Measurements from ENCODE around the gene MVB12B. TPM values are rescaled to one million over a fixed set of nuclear protein-coding genes. Genes with fewer than 3 reads are reported as not detected.

Gene MVB12B
- total RNA-seq, 4 donors from 2014 or later = 10.2 to 25.7 (median 14.0) TPM

- TF ChIP-seq POLR2A (IDR thresholded peaks at IDR 0.05) (no peak), CTCF (IDR thresholded peaks at IDR 0.05) (no peak), POLR2AphosphoS5 (IDR thresholded peaks at IDR 0.05) (no peak)
- no peaks in the 10 kb centered on the region for H3K27me3 ChIP-seq
- H3K9me3 ChIP-seq = peaks cover 9% of the 10 kb centered on the region
- no peak overlapping the region for H3K4me3 ChIP-seq
- DNase-seq (ENCODE audit: low spot score in 2 of 2) = no peak
- H3K36me3 ChIP-seq = no peaks in the 10 kb centered on the region
- WGBS = 97% methylated on average over 1 of the region's 1 CpG
- H3K4me1 ChIP-seq = no peaks in the 10 kb centered on the region
- H3K27ac ChIP-seq = no peak overlapping the region
Measured at GRCh38 chr9:126360073-126360472, 33.4 kb downstream of the MVB12B start.

DNA sequence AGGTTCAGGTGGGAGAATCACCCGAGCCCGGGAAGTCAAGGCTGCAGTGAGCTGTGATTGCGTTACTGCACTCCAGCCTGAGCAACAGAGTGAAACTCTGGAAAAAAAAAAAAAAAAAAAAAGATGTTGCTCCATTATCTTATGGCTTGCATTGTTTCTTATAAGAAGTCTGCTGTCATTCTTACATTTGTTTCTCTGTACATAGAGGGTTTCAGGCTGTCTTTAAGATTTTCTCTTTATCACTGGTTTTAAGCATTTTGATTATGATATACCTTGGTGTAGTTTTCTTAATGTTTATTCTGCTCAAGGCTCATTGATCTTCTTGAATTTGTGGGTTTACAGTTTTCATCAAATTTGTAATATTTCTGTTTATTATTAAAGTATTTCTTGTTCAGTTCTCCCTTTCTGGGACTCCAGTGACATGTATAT, 35.2 kb downstream of the MVB12B start:
- TF ChIP-seq CTCF (IDR thresholded peaks at IDR 0.05) (no peak), POLR2A (IDR thresholded peaks at IDR 0.05) (no peak), EP300 (IDR thresholded peaks at IDR 0.05) (no peak), POLR2AphosphoS5 (IDR thresholded peaks at IDR 0.05) (no peak)
- H3K27me3 ChIP-seq = no peaks in the 10 kb centered on the region
- H3K27ac ChIP-seq = no peak overlapping the region
- no peak for DNase-seq (ENCODE audit: low spot score in 2 of 2)
- H3K36me3 ChIP-seq = no peaks in the 10 kb centered on the region
- WGBS = 98% methylated on average over 3 of the region's 3 CpGs
- no peak overlapping the region for H3K4me3 ChIP-seq
- H3K9me3 ChIP-seq = peaks cover 9% of the 10 kb centered on the region
- peaks cover 4% of the 10 kb centered on the region for H3K4me1 ChIP-seq

DNA sequence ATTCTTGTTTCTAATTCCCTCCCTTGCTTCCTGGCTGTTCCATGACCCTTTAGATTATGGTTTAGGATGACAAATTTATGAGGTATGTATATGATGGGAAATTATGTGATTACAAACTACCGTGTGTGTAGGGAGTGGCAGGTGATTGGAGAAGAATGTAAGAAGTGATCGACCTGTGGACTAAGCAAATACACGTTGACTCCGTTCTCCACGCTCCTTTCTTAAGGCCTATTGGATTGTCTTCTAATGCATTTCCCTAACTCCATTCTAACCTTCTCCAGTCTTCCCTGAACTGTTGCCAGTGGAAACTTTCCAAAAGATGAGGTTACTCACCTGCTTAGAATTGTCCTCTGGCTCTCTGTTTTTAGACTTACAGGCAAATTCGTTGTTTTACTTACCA, 36.6 kb downstream of the MVB12B start:
- no peak overlapping the region for H3K4me3 ChIP-seq
- no peak overlapping the region for H3K27ac ChIP-seq
- peaks cover 13% of the 10 kb centered on the region for H3K4me1 ChIP-seq
- H3K27me3 ChIP-seq = no peaks in the 10 kb centered on the region
- no peak for DNase-seq (ENCODE audit: low spot score in 2 of 2)
- H3K36me3 ChIP-seq = no peaks in the 10 kb centered on the region
- TF ChIP-seq CTCF (IDR thresholded peaks at IDR 0.05) (no peak), POLR2AphosphoS5 (IDR thresholded peaks at IDR 0.05) (no peak), POLR2A (IDR thresholded peaks at IDR 0.05) (no peak), EP300 (IDR thresholded peaks at IDR 0.05) (no peak)
- peaks cover 9% of the 10 kb centered on the region for H3K9me3 ChIP-seq
- 80% methylated on average over 6 of the region's 6 CpGs for WGBS

- DNase-seq (ENCODE audit: low spot score in 2 of 2) = no peak
- Histone ChIP-seq H3K4me3 (no peak overlapping the region), H3K27ac (no peak overlapping the region), H3K9me3 (peaks cover 9% of the 10 kb centered on the region), H3K4me1 (peaks cover 13% of the 10 kb centered on the region), H3K36me3 (no peaks in the 10 kb centered on the region), H3K27me3 (no peaks in the 10 kb centered on the region)
- WGBS = 70% methylated on average over 8 of the region's 8 CpGs
- no peak for TF ChIP-seq CTCF (IDR thresholded peaks at IDR 0.05)
- TF ChIP-seq POLR2AphosphoS5 (IDR thresholded peaks at IDR 0.05) = no peak
- TF ChIP-seq POLR2A (IDR thresholded peaks at IDR 0.05) = no peak
- no peak for TF ChIP-seq EP300 (IDR thresholded peaks at IDR 0.05)
Measured at GRCh38 chr9:126363847-126364671, 37.4 kb downstream of the MVB12B start.

GRCh38 chr9:126365780-126366179, 39.2 kb downstream of the MVB12B start:
- Histone ChIP-seq H3K36me3 (no peaks in the 10 kb centered on the region), H3K27me3 (no peaks in the 10 kb centered on the region), H3K4me1 (peaks cover 13% of the 10 kb centered on the region), H3K4me3 (no peak overlapping the region), H3K9me3 (peaks cover 4% of the 10 kb centered on the region), H3K27ac (no peak overlapping the region)
- 95% methylated on average over 3 of the region's 3 CpGs for WGBS
- TF ChIP-seq POLR2AphosphoS5 (IDR thresholded peaks at IDR 0.05) (no peak), EP300 (IDR thresholded peaks at IDR 0.05) (no peak), CTCF (IDR thresholded peaks at IDR 0.05) (no peak), POLR2A (IDR thresholded peaks at IDR 0.05) (no peak)
- DNase-seq (ENCODE audit: low spot score in 2 of 2) = no peak
